ENCODE results near the gene ACP6.
A peak's percentile ranks its signal among the peaks of the same experiment; 100 is the strongest.

Gene ACP6

DNA sequence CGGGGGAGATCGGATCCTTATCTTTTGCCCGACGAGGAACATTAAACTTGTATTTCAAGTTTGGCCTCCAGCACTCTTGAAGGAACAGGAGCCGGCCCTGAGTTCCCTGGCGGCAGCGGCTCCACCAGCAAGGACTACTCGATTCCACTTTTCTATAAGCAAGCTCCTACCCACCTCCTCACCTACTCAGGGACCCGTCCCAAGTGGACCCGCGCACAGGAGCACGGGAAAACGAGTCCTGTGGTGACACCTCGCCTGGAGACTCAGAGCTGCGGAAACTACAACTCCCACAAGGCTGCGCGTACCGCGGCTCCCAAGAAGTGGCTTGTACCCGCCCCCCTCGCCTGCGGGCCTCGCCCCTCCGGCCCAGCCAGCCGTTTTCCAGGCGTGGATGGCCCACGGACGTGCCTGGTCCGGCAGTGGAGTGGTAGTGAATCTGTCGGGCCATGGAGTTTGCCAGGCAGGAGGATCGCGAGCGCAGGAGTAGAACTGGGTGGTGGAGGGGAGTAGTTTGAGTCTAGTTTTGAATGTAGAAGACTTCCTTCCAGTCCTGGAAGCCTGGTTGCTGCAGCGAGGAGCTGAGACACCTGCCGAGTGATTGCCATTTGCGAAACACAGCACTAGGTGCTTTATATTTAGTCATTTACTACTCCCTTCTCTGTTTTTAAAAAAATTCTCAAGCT, at the start of gene ACP6 (continued):
- TF ChIP-seq, protein P1, sequence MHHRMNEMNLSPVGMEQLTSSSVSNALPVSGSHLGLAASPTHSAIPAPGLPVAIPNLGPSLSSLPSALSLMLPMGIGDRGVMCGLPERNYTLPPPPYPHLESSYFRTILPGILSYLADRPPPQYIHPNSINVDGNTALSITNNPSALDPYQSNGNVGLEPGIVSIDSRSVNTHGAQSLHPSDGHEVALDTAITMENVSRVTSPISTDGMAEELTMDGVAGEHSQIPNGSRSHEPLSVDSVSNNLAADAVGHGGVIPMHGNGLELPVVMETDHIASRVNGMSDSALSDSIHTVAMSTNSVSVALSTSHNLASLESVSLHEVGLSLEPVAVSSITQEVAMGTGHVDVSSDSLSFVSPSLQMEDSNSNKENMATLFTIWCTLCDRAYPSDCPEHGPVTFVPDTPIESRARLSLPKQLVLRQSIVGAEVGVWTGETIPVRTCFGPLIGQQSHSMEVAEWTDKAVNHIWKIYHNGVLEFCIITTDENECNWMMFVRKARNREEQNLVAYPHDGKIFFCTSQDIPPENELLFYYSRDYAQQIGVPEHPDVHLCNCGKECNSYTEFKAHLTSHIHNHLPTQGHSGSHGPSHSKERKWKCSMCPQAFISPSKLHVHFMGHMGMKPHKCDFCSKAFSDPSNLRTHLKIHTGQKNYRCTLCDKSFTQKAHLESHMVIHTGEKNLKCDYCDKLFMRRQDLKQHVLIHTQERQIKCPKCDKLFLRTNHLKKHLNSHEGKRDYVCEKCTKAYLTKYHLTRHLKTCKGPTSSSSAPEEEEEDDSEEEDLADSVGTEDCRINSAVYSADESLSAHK (tag by site-specific recombination; IDR thresholded peaks at IDR 0.05) = no peak
- TF ChIP-seq GLIS2 (tag by site-specific recombination; IDR thresholded peaks at IDR 0.05) = peak; percentile 76
- peak; percentile 57; the same call in 1 of the 2 replicates for TF ChIP-seq ZFP3 (tag by site-specific recombination; IDR thresholded peaks at IDR 0.05; ENCODE audit: low read depth)
- TF ChIP-seq IKZF3 (tag by site-specific recombination; IDR thresholded peaks at IDR 0.05) = peak; percentile 66
- no peak for TF ChIP-seq SALL2 (tag by site-specific recombination; IDR thresholded peaks at IDR 0.05; ENCODE audit: borderline replicate concordance)
- peak; percentile 74 for TF ChIP-seq ZBTB17 (tag by site-specific recombination; IDR thresholded peaks at IDR 0.05)

DNA sequence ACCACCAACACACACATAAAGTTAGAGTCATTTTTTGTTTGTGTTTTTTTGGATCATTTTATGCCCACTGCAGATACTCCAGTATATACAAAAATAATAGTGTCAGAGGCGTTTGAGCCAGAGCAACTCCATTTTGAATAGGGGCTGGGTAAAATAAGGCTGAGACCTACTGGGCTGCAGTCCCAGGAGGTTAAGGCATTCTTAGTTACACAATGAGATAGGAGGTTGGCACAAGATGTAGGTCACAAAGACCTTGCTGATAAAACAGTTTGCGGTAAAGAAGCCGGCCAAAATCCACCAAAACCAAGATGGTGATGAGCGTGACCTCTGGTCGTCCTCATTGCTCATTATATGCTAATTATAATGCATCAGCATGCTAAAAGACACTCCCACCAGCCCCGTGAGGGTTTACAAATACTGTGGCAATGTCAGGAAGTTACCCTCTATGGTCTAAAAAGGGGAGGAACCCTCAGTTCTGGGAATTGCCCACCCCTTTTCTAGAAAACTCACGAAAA, 49.4 kb upstream of the ACP6 start:
- Histone ChIP-seq H3K4me1 (ENCODE audit: control insufficient read depth, insufficient read depth, low read length) (no peaks in the 10 kb centered on the region), H3K27ac (ENCODE audit: extremely low read depth, low read depth, low read length) (no peak overlapping the region), H3K4me3 (ENCODE audit: low read depth, low read length) (no peak overlapping the region), H3K36me3 (ENCODE audit: control insufficient read depth in 2 of 2, insufficient read depth in 1 of 2, low read length in 2 of 2) (no peaks in the 10 kb centered on the region), H3K9me3 (ENCODE audit: control insufficient read depth, insufficient read depth, low read depth, low read length) (no peaks in the 10 kb centered on the region)
- ChIA-PET CTCF (interaction anchor here (1.1 to 6.9 kb wide), 2 partner anchors 171 to 172 kb away, joined by 3 to 71 read pairs; no protein-coding TSS in a partner anchor), POLR2A (no interaction called here)
- TF ChIP-seq, protein P2, sequence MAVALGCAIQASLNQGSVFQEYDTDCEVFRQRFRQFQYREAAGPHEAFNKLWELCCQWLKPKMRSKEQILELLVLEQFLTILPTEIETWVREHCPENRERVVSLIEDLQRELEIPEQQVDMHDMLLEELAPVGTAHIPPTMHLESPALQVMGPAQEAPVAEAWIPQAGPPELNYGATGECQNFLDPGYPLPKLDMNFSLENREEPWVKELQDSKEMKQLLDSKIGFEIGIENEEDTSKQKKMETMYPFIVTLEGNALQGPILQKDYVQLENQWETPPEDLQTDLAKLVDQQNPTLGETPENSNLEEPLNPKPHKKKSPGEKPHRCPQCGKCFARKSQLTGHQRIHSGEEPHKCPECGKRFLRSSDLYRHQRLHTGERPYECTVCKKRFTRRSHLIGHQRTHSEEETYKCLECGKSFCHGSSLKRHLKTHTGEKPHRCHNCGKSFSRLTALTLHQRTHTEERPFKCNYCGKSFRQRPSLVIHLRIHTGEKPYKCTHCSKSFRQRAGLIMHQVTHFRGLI (tag by site-specific recombination; IDR thresholded peaks at IDR 0.05) = no peak
- TF ChIP-seq REPIN1 (tag by site-specific recombination; IDR thresholded peaks at IDR 0.05; ENCODE audit: low read depth) (no peak), ZNF221 (tag by site-specific recombination; IDR thresholded peaks at IDR 0.05; ENCODE audit: borderline replicate concordance) (no peak), KLF10 (tag by site-specific recombination; IDR thresholded peaks at IDR 0.05) (no peak), ZNF585B (tag by site-specific recombination; IDR thresholded peaks at IDR 0.05) (no peak), ZNF747 (tag by site-specific recombination; IDR thresholded peaks at IDR 0.05) (no peak), ZNF138 (tag by site-specific recombination; IDR thresholded peaks at IDR 0.05; ENCODE audit: borderline replicate concordance) (no peak), ZNF48 (tag by site-specific recombination; IDR thresholded peaks at IDR 0.05) (no peak)
- TF ChIP-seq, protein P3, sequence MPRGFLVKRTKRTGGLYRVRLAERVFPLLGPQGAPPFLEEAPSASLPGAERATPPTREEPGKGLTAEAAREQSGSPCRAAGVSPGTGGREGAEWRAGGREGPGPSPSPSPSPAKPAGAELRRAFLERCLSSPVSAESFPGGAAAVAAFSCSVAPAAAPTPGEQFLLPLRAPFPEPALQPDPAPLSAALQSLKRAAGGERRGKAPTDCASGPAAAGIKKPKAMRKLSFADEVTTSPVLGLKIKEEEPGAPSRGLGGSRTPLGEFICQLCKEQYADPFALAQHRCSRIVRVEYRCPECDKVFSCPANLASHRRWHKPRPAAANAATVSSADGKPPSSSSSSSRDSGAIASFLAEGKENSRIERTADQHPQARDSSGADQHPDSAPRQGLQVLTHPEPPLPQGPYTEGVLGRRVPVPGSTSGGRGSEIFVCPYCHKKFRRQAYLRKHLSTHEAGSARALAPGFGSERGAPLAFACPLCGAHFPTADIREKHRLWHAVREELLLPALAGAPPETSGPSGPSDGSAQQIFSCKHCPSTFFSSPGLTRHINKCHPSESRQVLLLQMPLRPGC (tag by site-specific recombination; IDR thresholded peaks at IDR 0.05) = no peak
- TF ChIP-seq, protein P4, sequence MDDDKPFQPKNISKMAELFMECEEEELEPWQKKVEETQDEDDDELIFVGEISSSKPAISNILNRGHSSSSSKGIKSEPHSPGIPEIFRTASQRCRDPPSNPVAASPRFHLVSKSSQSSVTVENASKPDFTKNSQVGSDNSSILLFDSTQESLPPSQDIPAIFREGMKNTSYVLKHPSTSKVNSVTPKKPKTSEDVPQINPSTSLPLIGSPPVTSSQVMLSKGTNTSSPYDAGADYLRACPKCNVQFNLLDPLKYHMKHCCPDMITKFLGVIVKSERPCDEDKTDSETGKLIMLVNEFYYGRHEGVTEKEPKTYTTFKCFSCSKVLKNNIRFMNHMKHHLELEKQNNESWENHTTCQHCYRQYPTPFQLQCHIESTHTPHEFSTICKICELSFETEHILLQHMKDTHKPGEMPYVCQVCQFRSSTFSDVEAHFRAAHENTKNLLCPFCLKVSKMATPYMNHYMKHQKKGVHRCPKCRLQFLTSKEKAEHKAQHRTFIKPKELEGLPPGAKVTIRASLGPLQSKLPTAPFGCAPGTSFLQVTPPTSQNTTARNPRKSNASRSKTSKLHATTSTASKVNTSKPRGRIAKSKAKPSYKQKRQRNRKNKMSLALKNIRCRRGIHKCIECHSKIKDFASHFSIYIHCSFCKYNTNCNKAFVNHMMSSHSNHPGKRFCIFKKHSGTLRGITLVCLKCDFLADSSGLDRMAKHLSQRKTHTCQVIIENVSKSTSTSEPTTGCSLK (tag by site-specific recombination; IDR thresholded peaks at IDR 0.05) = no peak
- TF ChIP-seq, protein P5, sequence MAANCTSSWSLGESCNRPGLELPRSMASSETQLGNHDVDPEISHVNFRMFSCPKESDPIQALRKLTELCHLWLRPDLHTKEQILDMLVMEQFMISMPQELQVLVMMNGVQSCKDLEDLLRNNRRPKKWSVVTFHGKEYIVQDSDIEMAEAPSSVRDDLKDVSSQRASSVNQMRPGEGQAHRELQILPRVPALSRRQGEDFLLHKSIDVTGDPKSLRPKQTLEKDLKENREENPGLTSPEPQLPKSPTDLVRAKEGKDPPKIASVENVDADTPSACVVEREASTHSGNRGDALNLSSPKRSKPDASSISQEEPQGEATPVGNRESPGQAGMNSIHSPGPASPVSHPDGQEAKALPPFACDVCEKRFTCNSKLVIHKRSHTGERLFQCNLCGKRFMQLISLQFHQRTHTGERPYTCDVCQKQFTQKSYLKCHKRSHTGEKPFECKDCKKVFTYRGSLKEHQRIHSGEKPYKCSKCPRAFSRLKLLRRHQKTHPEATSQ (tag by site-specific recombination; IDR thresholded peaks at IDR 0.05) = no peak
- TF ChIP-seq, protein P6, sequence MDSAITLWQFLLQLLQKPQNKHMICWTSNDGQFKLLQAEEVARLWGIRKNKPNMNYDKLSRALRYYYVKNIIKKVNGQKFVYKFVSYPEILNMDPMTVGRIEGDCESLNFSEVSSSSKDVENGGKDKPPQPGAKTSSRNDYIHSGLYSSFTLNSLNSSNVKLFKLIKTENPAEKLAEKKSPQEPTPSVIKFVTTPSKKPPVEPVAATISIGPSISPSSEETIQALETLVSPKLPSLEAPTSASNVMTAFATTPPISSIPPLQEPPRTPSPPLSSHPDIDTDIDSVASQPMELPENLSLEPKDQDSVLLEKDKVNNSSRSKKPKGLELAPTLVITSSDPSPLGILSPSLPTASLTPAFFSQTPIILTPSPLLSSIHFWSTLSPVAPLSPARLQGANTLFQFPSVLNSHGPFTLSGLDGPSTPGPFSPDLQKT (IDR thresholded peaks at IDR 0.05; ENCODE audit: borderline replicate concordance, low read depth, low read length) = no peak

Measured in HEK293 (cell line).